HG02884 (cell line): Measurements from ENCODE around the gene FMO1.
"Not testable (repeated sequence)": the region's sequence is repeated elsewhere in the genome, so short reads cannot be mapped to it uniquely, and the experiment has no call there.

Source experiments
- ATAC-seq: cut with Tn5 transposase; IDR thresholded peaks from one replicate; pipeline ENCODE4 v1.9.1; 2021; ENCODE audit warnings: mild to moderate bottlenecking, moderate library complexity; ENCODE audit not compliant: unreplicated experiment

FMO1 gene

GRCh38 chr1:171248302-171248701 lies at the start of gene FMO1:
Gene FMO1, plus strand, starts transcription at chr1:171248494. Its CDS starts 9,594 bp downstream, at chr1:171258088.
- ATAC-seq: no peak

- ATAC-seq: no peak
Measured at GRCh38 chr1:171204296-171204695, 44.0 kb upstream of the FMO1 start.

- ATAC-seq: no peak
Measured at GRCh38 chr1:171206204-171206977, 41.9 kb upstream of the FMO1 start.

- no peak for ATAC-seq
Measured at GRCh38 chr1:171206978-171207355, 41.3 kb upstream of the FMO1 start.

GRCh38 chr1:171207377-171207776 lies 40.9 kb upstream of the FMO1 start:
- ATAC-seq: no peak

GRCh38 chr1:171210355-171210754 lies 37.9 kb upstream of the FMO1 start:
- ATAC-seq: no peak

GRCh38 chr1:171212607-171213351 lies 35.5 kb upstream of the FMO1 start:
- ATAC-seq: no peak

GRCh38 chr1:171213559-171214454 lies 34.5 kb upstream of the FMO1 start:
- no peak for ATAC-seq

GRCh38 chr1:171217658-171218443 lies 30.4 kb upstream of the FMO1 start:
- ATAC-seq: no peak

- no peak for ATAC-seq
Measured at GRCh38 chr1:171218661-171219060, 29.6 kb upstream of the FMO1 start.

- ATAC-seq: no peak
Measured at GRCh38 chr1:171219346-171220080, 28.8 kb upstream of the FMO1 start.

- no peak for ATAC-seq
Measured at GRCh38 chr1:171220081-171220420, 28.2 kb upstream of the FMO1 start.

GRCh38 chr1:171220581-171221054 lies 27.7 kb upstream of the FMO1 start:
- no peak for ATAC-seq

- no peak for ATAC-seq
Measured at GRCh38 chr1:171221665-171222591, 26.4 kb upstream of the FMO1 start.

GRCh38 chr1:171222936-171223335 lies 25.4 kb upstream of the FMO1 start:
- no peak for ATAC-seq

GRCh38 chr1:171224257-171224656 lies 24.0 kb upstream of the FMO1 start:
- not testable (repeated sequence) for ATAC-seq

- peak; percentile 93 for ATAC-seq
Measured at GRCh38 chr1:171226747-171227370, 21.4 kb upstream of the FMO1 start.

GRCh38 chr1:171231326-171231725 lies 17.0 kb upstream of the FMO1 start:
- ATAC-seq: no peak
